Testis (tissue), 3 donors: Measurements from ENCODE around the gene TMEM138. TPM values are rescaled to one million over a fixed set of nuclear protein-coding genes. Genes with fewer than 3 reads are reported as not detected.

Experiments used
- DNase-seq: peaks from one replicate; pipeline ENCODE4 v3.0.0-alpha.2; 2019
- H3K27ac ChIP-seq, 2 donors: fragments of 200-600 bp; sonication (generic); one replicate each; pipeline ENCODE4 v1.5.1; 2019
- H3K27me3 ChIP-seq: fragments of 200-600 bp; sonication (generic); one replicate; pipeline ENCODE4 v1.5.1; 2019
- H3K36me3 ChIP-seq: fragments of 200-600 bp; sonication (generic); one replicate; pipeline ENCODE4 v1.5.1; 2017; ENCODE audit warnings: low read depth; ENCODE audit errors: missing control alignments
- H3K4me1 ChIP-seq: fragments of 200-600 bp; sonication (generic); one replicate; pipeline ENCODE4 v1.5.1; 2019
- H3K4me3 ChIP-seq, 2 donors: fragments of 200-600 bp; sonication (generic); one replicate each; pipeline ENCODE4 v1.5.1; 2017 to 2019
- H3K9me3 ChIP-seq: fragments of 200-600 bp; sonication (generic); one replicate; pipeline ENCODE4 v1.5.1; 2017
- POLR2A ChIP-seq: fragments of 450-650 bp; IDR thresholded peaks from one replicate; pipeline ENCODE4 v1.6.1; 2017; ENCODE audit warnings: antibody characterized with exemption, mild to moderate bottlenecking, moderate library complexity
- WGBS, 2 donors: methylation state at CpG; one replicate each; pipeline ENCODE4 v1.1.5; 2018; 5-methylcytosine and 5-hydroxymethylcytosine counted together
- intact Hi-C: fragments of 100-400 bp; cut with DNase I; formaldehyde crosslinking; loops from one replicate; pipeline ENCODE4 v1.15.1; 2023; ENCODE audit warnings: low total_unique reads
- polyA plus RNA-seq: library from polyadenylated mRNA; stranded (reverse); fragments of 350-450 nt; fragmentation: Illumina TruSeq; extraction: RNeasy Lipid Tissue Mini Kit (QIAGEN cat#74804); gene quantifications from one replicate; pipeline ENCODE4 v1.2.3, GENCODE V29; 2014; ENCODE audit warnings: low read depth, low replicate concordance; ENCODE audit not compliant: insufficient read depth
- total RNA-seq, 2 donors: library from RNA; depleted of rRNA; stranded (reverse); fragments of >200 nt; gene quantifications; one replicate each; pipeline ENCODE4 v1.2.3, GENCODE V29; 2016
- TF ChIP-seq, protein P1 (sequence below), 3 experiments: fragments of 450-650 bp in 2 of 3; fragments of 200-600 bp in 1 of 3; sonication (generic) in 1 of 3; IDR thresholded peaks; one replicate each; pipeline ENCODE4 v1.5.1; 2016 to 2019; ENCODE audit warnings: antibody characterized with exemption in 3 of 3, mild to moderate bottlenecking in 2 of 3, moderate library complexity in 1 of 3

The TMEM138 gene
- total and polyA plus RNA-seq, 3 donors from 2014 or later, result 41.8 to 61.8 (median 42.1) TPM

DNA sequence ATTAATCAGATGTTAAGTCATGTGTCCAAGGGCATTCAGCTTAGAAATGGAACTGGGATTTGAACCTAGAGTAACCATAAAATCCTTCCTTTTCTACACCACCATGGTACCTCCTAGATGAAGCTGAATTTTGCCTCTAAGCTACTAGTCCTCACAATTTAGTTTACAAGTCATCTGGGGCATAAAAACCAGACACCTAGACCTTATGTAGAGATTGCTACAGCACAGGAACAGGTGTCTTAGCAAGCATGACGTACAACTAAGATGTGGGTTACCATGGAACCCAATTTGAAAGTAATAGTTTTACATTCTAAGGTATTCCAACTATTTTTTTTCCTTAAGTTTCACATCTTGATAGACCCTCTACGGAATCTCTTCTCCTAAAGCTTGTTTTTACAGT lies 39.4 kb downstream of the TMEM138 start:
- Histone ChIP-seq H3K4me1 (peaks cover 5% of the 10 kb centered on the region), H3K9me3 (no peaks in the 10 kb centered on the region), H3K36me3 (no peaks in the 10 kb centered on the region), H3K4me3 (no peak overlapping the region), H3K27ac (no peak overlapping the region), H3K27me3 (no peaks in the 10 kb centered on the region)
- no peak for TF ChIP-seq POLR2A
- TF ChIP-seq, protein P1, sequence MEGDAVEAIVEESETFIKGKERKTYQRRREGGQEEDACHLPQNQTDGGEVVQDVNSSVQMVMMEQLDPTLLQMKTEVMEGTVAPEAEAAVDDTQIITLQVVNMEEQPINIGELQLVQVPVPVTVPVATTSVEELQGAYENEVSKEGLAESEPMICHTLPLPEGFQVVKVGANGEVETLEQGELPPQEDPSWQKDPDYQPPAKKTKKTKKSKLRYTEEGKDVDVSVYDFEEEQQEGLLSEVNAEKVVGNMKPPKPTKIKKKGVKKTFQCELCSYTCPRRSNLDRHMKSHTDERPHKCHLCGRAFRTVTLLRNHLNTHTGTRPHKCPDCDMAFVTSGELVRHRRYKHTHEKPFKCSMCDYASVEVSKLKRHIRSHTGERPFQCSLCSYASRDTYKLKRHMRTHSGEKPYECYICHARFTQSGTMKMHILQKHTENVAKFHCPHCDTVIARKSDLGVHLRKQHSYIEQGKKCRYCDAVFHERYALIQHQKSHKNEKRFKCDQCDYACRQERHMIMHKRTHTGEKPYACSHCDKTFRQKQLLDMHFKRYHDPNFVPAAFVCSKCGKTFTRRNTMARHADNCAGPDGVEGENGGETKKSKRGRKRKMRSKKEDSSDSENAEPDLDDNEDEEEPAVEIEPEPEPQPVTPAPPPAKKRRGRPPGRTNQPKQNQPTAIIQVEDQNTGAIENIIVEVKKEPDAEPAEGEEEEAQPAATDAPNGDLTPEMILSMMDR (IDR thresholded peaks at IDR 0.05), result no peak
- no peak for DNase-seq
- intact Hi-C loops, result no loop called here
- WGBS, 2 donors, result 92 to 93% methylated on average over 2 of the region's 2 CpGs

DNA sequence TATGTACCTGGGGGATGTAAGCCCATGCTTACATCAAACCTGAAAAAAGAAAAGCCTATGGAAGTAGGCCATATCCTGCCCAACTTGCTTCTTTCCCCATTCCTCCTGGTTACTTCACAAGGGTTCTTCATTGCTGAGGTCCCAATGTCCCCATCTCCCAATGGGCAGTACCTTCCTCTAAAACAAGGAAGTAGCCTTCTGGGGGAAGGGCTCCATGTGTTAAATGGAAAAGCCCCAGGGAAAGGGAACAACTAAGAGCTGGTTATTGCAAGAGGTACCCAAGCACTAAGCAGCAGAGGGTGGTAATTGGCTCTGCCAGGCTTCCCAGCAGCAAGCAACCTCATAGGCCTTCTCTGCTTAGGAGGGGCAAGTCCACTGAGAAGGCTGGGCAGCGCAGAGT lies 41.5 kb downstream of the TMEM138 start:
- WGBS, 2 donors, result 92 to 96% methylated on average over 1 of the region's 1 CpG
- Histone ChIP-seq H3K27me3 (no peaks in the 10 kb centered on the region), H3K4me3 (no peak overlapping the region), H3K9me3 (no peaks in the 10 kb centered on the region), H3K27ac (no peak overlapping the region), H3K36me3 (no peaks in the 10 kb centered on the region), H3K4me1 (peaks cover 5% of the 10 kb centered on the region)
- TF ChIP-seq POLR2A, result no peak
- TF ChIP-seq, protein P1 (IDR thresholded peaks at IDR 0.05), result no peak
- no peak for DNase-seq
- intact Hi-C loops, result no loop called here

DNA sequence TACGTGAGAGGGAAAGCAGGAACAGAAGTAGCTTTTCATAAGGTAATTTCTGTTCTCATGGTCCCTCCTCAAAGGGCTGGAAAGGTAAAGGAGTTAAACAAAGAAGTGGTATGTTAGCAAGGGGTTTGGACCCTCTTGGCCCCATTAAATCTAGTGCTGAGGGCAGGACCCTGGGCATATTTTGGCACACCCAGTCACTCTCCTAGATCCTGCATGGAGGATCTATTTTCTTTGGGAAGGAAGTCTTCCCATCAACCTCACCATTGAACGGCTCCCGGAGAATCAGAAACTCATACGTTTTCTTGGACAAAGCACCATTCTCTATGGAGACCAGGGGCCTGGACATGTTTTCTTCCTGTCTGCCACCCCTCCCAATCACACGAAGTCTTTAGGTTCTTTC lies 41.9 kb downstream of the TMEM138 start:
- no peak for TF ChIP-seq POLR2A
- TF ChIP-seq, protein P1 (IDR thresholded peaks at IDR 0.05), result no peak
- Histone ChIP-seq H3K4me1 (peaks cover 5% of the 10 kb centered on the region), H3K4me3 (no peak overlapping the region), H3K27ac (no peak overlapping the region), H3K9me3 (no peaks in the 10 kb centered on the region), H3K36me3 (no peaks in the 10 kb centered on the region), H3K27me3 (no peaks in the 10 kb centered on the region)
- WGBS, 2 donors, result 80 to 83% methylated on average over 5 of the region's 5 CpGs
- DNase-seq, result no peak
- intact Hi-C loops, result no loop called here

DNA sequence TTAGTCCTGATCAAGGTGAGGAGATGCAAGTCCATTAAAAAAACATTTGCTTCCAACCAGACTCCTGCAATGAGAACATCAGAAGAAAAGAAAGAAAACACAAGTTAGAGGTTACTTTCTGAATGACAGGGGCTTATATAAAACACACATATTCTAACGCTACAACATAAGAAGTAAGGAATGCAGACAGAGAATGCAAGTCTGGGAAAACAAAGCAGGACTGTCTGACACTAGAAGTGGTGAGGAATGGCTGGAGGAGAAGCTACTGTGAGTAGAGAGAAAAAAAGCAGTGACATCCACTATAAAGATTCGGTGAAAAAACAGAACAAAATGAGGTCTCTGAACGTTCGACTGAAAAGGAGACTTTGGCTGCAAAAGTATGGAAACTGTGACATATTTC lies 42.5 kb downstream of the TMEM138 start:
- Histone ChIP-seq H3K36me3 (no peaks in the 10 kb centered on the region), H3K4me3 (no peak overlapping the region), H3K27ac (no peak overlapping the region), H3K9me3 (no peaks in the 10 kb centered on the region), H3K4me1 (peaks cover 5% of the 10 kb centered on the region), H3K27me3 (no peaks in the 10 kb centered on the region)
- TF ChIP-seq, protein P1 (IDR thresholded peaks at IDR 0.05), result no peak
- TF ChIP-seq POLR2A, result no peak
- 80 to 81% methylated on average over 4 of the region's 4 CpGs for WGBS, 2 donors
- intact Hi-C loops, result no loop called here
- DNase-seq, result no peak

DNA sequence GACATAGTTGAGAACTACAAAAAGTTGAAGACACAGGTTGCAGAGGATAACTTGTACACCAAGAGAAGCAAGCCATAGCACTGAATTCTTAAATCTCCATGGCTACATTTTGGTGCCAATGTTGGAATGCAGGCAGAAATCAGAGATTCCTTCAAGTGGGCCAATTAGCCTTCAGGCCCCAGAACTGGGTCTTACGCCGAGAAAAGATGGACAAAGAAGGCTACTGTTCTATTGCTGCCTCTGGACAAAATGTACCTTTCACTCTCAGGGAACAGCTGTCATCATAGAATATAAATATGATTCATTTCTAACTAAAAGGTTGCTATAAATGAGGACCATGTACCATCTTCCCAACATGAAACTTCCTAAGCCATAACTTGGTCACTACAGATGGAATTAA lies 43.9 kb downstream of the TMEM138 start:
- TF ChIP-seq POLR2A, result no peak
- TF ChIP-seq, protein P1 (IDR thresholded peaks at IDR 0.05), result no peak
- 81 to 82% methylated on average over 2 of the region's 2 CpGs for WGBS, 2 donors
- H3K27ac ChIP-seq, result no peak overlapping the region
- no peaks in the 10 kb centered on the region for H3K36me3 ChIP-seq
- H3K4me3 ChIP-seq, result no peak overlapping the region
- no peaks in the 10 kb centered on the region for H3K9me3 ChIP-seq
- H3K4me1 ChIP-seq, result no peaks in the 10 kb centered on the region
- intact Hi-C loops, result no loop called here
- DNase-seq, result no peak
- no peaks in the 10 kb centered on the region for H3K27me3 ChIP-seq
